HFFc6 (cell line): ENCODE data around the gene ATP2C2. TPM values are rescaled to one million over a fixed set of nuclear protein-coding genes. Genes with fewer than 3 reads are reported as not detected.
A peak's percentile ranks its signal among the peaks of the same experiment; 100 is the strongest.

ENCODE experiments used
- DNase-seq: peaks from one replicate; pipeline ENCODE4 v3.0.0-alpha.2; 2018
- H3K27ac Mint-ChIP-seq: 2 replicates; pipeline ENCODE4 v1.8.0; 2020; ENCODE audit warnings: mild to moderate bottlenecking, mixed read lengths
- H3K27me3 Mint-ChIP-seq: 2 replicates; pipeline ENCODE4 v1.8.0; 2021; ENCODE audit warnings: mild to moderate bottlenecking, moderate library complexity, mixed read lengths; ENCODE audit not compliant: insufficient read depth
- H3K36me3 Mint-ChIP-seq: 2 replicates; pipeline ENCODE4 v1.8.0; 2021; ENCODE audit warnings: low read depth, mixed read lengths
- H3K4me1 Mint-ChIP-seq: 2 replicates; pipeline ENCODE4 v1.8.0; 2020; ENCODE audit warnings: low read depth, mixed read lengths
- H3K4me3 Mint-ChIP-seq: 2 replicates; pipeline ENCODE4 v1.8.0; 2020; ENCODE audit warnings: mild to moderate bottlenecking, moderate library complexity, mixed read lengths
- H3K9me3 Mint-ChIP-seq: 2 replicates; pipeline ENCODE4 v1.8.0; 2020; ENCODE audit warnings: mild to moderate bottlenecking, mixed read lengths
- total RNA-seq, 6 experiments: library from RNA; stranded (reverse); fragmentation: NEBNext Ultra II Directional; extraction: Animal tissue kit (Norgen Biotek cat#: 25700); gene quantifications; 2 replicates in 1 of 6; 3 replicates in 5 of 6; pipeline ENCODE4 v1.2.3, GENCODE V29; 2021
- TF ChIP-seq, protein P1 (sequence below): fragments of 200-600 bp; sonication (generic); IDR thresholded peaks from 2 replicates; pipeline ENCODE4 v1.5.0; 2021; ENCODE audit warnings: antibody characterized with exemption, mild to moderate bottlenecking

Gene ATP2C2
- total RNA-seq, 6 experiments from 2014 or later, result not detected

DNA sequence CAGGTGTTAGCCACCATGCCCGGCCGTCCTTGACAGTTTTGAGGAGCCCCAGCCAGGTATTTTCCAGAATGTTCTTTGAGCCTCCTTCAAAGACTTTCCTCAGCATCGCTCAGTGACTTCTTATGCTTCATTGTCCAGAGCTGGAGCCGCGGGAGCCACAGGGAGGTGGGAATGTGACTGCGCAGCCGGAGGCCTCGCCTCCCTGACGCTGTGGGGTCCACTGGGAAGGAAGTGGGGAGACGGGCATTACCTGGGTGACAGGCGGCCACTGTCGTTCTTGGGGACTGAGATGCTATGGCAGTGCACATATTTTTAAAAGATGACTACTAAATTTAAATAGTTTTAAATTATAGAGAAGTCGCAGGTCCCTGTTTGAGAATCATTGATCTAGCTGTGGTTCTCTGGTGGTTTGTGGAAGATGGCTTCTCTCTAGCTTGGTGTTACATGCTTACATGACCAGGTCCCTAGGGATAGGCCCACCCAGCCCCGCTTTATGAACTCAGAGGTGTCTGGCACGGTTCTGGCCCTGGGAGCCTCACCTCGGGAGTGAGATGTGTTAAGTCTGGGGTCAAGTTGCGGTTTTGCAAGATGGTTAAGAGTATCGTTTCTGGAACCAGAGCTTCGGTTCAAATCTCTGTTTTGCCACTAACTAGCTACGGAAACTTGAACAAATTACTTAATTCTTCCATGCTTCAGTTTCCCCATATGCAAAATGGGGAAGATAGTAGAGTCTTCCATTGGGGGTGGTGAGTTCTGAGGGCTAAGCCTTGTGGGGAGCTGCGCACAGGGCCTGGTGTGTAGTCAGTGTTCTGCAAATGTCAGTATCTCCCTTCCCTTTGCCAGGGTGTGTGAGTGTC is 53.0 kb downstream of the ATP2C2 start:
- TF ChIP-seq, protein P1, sequence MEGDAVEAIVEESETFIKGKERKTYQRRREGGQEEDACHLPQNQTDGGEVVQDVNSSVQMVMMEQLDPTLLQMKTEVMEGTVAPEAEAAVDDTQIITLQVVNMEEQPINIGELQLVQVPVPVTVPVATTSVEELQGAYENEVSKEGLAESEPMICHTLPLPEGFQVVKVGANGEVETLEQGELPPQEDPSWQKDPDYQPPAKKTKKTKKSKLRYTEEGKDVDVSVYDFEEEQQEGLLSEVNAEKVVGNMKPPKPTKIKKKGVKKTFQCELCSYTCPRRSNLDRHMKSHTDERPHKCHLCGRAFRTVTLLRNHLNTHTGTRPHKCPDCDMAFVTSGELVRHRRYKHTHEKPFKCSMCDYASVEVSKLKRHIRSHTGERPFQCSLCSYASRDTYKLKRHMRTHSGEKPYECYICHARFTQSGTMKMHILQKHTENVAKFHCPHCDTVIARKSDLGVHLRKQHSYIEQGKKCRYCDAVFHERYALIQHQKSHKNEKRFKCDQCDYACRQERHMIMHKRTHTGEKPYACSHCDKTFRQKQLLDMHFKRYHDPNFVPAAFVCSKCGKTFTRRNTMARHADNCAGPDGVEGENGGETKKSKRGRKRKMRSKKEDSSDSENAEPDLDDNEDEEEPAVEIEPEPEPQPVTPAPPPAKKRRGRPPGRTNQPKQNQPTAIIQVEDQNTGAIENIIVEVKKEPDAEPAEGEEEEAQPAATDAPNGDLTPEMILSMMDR, result no peak
- Mint-ChIP-seq H3K4me1 (no peaks in the 10 kb centered on the region), H3K27ac (no peak overlapping the region), H3K27me3 (peaks cover 23% of the 10 kb centered on the region), H3K4me3 (no peak overlapping the region), H3K36me3 (peaks cover 8% of the 10 kb centered on the region; the same call in 1 of the 2 replicates), H3K9me3 (no peaks in the 10 kb centered on the region)
- no peak for DNase-seq

DNA sequence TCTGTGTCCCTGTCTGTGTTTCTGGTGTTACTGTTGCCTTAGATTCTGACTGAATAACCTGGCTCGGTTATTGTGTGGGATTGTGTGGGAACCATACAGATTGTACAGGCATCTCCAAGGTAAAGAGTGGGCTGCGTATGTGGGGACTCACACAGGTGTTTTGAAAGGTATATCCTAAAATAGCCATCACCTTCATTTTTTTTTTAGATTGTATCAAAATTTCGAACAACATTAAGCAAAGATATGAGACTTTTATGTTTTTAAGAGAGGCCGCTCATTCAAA is 53.5 kb downstream of the ATP2C2 start:
- no peak overlapping the region for H3K27ac Mint-ChIP-seq
- TF ChIP-seq, protein P1, result no peak
- H3K4me3 Mint-ChIP-seq, result no peak overlapping the region
- no peak for DNase-seq
- peaks cover 8% of the 10 kb centered on the region; the same call in 1 of the 2 replicates for H3K36me3 Mint-ChIP-seq
- peaks cover 28% of the 10 kb centered on the region for H3K27me3 Mint-ChIP-seq
- H3K4me1 Mint-ChIP-seq, result no peaks in the 10 kb centered on the region
- H3K9me3 Mint-ChIP-seq, result no peaks in the 10 kb centered on the region

DNA sequence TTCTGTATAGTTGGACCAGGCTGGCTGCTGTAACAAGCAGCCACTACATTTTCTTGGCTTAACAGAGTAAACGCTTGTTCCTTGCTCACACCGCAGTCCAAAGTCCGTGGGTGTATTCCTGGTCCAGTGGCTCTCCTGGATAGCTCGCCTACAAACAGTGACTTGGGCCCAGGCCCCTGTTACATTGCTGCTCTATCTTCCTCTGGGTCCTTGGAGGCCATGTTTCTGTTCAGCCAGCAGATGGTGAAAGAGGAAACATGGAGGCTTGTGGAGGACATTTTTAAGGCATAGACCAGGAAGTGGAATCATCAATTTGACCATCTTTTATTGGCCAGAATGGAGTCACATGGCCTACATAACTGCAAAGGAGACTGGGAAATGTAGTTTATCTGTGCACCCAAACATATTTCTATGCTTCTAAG is 55.1 kb downstream of the ATP2C2 start:
- peak; percentile 56 for DNase-seq
- H3K4me3 Mint-ChIP-seq, result peak overlapping the region; percentile 57
- no peaks in the 10 kb centered on the region for H3K9me3 Mint-ChIP-seq
- TF ChIP-seq, protein P1, result no peak
- peaks cover 24% of the 10 kb centered on the region for H3K27me3 Mint-ChIP-seq
- peaks cover 8% of the 10 kb centered on the region; the same call in 1 of the 2 replicates for H3K36me3 Mint-ChIP-seq
- no peaks in the 10 kb centered on the region for H3K4me1 Mint-ChIP-seq
- no peak overlapping the region for H3K27ac Mint-ChIP-seq

DNA sequence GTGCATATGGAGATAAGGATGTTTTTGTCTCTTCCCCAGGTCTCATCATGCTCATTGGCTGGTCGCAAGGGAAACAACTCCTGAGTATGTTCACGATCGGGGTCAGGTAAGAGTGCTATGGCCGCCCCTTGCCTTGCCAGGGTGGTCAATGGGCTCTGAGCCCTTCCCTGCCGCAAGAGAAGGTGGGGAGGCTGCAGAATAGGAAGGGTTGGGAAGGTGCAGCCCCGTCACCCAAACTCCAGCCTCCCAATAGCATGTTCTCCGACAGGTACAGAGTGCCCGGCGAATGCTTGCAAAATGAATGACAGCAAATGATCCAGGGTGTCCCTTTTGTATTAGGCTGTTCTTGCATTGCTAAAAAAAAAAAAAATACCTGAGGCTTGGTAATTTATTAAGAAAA is 57.4 kb downstream of the ATP2C2 start:
- Mint-ChIP-seq H3K9me3 (no peaks in the 10 kb centered on the region), H3K36me3 (peaks cover 8% of the 10 kb centered on the region; the same call in 1 of the 2 replicates), H3K27ac (no peak overlapping the region), H3K4me1 (no peaks in the 10 kb centered on the region), H3K27me3 (peaks cover 23% of the 10 kb centered on the region), H3K4me3 (no peak overlapping the region)
- no peak for DNase-seq
- TF ChIP-seq, protein P1, result no peak

DNA sequence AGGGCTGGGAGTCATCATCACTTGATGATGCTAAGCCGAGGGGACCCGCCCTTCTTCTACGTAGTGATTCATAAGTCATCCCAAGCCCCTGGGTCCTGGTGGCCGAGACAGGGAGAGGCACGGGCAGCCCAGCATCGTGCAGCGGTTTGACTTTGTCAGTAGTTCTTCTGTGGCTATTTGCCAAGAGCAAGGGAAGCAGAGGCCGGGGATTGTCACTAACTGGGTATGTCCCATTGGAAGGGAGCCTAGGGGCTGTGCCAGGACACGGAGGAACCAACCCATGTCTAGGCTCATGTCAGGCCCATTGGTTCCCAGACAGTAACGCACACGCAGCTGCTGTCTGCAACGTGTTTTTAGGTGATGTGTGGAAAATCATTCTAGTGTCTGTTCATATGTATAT is 58.5 kb downstream of the ATP2C2 start:
- no peaks in the 10 kb centered on the region for H3K4me1 Mint-ChIP-seq
- H3K4me3 Mint-ChIP-seq, result no peak overlapping the region
- no peaks in the 10 kb centered on the region for H3K9me3 Mint-ChIP-seq
- TF ChIP-seq, protein P1, result no peak
- peaks cover 31% of the 10 kb centered on the region for H3K27me3 Mint-ChIP-seq
- H3K27ac Mint-ChIP-seq, result no peak overlapping the region
- DNase-seq, result no peak
- peaks cover 8% of the 10 kb centered on the region; the same call in 1 of the 2 replicates for H3K36me3 Mint-ChIP-seq
